ENCODE measurements around the gene TANK.
"Not testable (repeated sequence)": the region's sequence is repeated elsewhere in the genome, so short reads cannot be mapped to it uniquely, and the experiment has no call there.

TANK gene

DNA sequence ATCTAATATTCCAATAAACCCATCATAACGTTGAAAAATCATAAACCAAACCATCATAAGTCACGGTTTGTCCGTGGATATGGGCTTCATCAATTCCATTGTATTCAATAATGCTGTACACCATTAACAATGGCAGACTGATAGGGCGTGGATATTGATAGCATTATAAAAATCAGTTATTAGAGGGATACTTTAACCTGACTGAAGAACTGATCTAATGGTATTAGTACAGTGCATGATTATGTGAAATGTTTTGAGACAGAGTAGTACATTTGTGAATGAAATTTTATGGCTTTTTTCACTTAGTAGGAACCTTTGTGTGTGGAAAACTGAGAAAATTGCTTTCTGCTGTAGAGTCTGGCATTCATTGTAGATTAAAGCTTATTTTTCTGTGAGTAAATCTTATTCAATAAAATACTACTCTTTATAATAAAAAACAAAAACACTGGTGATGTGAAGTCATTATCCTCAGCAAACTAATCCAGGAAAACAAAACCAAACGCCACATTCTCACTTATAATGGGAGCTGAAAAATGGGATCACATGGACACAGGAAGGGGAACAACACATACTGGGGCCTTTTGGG, 119.1 kb downstream of the TANK start:
- not testable (repeated sequence) for DNase-seq

DNA sequence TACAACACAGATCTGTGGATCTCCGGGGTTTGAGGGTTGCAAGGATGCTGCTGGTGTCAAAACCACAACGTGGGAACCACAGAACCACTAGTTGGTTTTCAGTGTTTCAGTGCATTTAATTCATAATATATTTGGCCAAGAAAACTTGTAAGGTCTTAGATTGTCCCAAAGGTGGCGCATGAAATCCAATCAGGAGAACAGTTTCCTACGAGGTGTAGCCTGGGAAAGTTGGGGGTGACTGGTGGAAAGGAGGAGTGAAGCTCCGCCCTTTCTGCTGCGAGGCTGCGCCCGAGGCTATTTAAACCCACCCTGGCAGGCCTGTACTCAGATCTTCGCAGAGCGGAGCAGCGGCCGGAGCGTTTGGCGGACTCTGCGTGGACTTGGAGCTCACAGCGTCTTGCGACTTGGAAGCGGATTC, 120.7 kb downstream of the TANK start:
- DNase-seq, result not testable (repeated sequence)

DNA sequence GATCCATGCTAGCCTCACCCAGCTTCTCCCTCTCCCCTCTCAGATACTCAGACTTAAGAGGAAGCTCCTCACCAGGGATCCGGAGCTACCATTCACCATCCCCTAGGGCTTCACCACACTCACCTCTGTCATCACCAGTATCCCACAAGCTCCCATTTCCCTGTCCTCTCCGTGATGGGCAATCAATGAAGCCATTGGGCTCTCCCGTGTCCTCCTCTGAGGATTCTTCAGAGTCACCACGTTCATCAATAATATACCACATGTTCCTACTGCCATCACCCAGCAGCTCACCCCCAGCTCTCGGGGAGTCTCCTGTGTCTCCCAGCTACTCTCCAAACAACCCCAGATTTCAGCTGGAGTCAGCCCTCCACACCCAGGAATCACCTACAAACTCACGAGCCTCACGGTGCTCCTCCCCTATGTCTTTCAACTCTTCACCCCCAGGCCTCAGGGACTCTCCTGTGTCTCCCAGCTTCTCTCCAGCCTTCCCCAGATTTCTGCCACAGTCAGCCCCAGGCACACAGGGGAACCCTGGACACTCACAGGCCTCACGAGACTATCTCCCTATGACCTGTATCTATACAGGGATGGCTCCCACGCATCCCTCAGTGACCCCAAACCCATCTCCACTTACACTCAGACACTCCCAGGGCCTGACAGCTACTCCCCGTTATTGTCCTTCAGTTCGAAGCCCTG, 121.5 kb downstream of the TANK start:
- not testable (repeated sequence) for DNase-seq

DNA sequence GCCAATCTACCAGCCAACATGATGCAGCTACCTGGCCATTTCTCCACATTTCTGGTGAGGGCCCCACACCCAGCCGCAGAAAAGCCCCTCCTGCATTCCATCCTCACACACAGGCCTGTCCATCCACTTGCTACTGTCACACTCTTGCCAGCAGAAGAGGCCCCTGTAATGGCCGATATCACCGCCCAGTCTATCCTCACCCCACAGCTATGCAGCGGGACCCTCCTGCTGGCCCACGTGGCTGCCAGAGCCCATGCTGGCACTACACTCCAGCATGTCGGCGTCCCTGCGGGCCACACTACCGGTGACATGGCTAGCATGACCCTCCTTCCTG, 122.0 kb downstream of the TANK start:
- not testable (repeated sequence) for DNase-seq

DNA sequence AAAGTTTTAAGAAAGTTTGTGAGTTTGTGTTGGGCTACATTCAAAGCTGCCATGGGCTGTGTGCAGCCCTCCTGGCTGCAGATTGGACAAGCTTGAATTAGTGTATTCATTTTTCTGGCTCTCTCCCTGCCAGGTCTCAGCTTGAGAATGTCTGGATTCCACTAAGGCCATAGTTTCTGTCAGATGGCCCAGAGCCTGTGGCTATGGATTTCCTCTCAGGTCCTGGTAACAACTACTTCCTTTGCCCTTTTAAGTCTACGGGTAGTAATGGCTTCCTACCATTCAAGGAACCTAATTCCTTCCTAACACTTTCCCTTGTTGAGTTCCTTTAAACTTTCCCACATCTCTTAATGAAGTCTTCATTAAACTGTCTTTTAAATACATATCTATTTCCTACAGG, 123.7 kb downstream of the TANK start:
- DNase-seq, result no peak

All from bone marrow (tissue), 2 donors.